CD4-positive, alpha-beta T cell treated with Interleukin-4 for 1 hour (primary cell): Measurements from ENCODE around the gene LEFTY2.
"Not testable (repeated sequence)": the region's sequence is repeated elsewhere in the genome, so short reads cannot be mapped to it uniquely, and the experiment has no call there.

ENCODE experiments used
- DNase-seq, 2 donors: peaks; one replicate each; pipeline ENCODE4 v3.0.0-alpha.2; 2020 to 2022

LEFTY2 gene

DNA sequence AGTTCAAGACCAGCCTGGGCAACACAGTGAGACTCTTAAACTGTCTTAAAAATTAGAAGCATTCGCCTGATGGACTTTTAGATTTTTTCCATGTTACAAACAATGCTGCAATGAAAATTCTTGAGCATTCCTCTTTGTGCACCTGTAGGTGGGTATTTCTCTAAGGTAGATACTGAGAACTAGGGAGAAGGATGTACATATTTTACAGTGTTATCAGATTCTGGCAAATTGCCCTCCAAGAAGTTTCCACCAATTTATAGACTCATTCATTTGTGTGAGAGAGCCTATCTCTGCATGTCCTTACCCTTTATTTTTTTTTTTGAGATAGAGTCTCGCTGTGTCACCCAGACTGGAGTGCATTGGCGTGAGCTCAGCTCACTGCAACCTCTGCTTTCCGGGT lies 12.3 kb upstream of the LEFTY2 start:
- DNase-seq, result no peak

DNA sequence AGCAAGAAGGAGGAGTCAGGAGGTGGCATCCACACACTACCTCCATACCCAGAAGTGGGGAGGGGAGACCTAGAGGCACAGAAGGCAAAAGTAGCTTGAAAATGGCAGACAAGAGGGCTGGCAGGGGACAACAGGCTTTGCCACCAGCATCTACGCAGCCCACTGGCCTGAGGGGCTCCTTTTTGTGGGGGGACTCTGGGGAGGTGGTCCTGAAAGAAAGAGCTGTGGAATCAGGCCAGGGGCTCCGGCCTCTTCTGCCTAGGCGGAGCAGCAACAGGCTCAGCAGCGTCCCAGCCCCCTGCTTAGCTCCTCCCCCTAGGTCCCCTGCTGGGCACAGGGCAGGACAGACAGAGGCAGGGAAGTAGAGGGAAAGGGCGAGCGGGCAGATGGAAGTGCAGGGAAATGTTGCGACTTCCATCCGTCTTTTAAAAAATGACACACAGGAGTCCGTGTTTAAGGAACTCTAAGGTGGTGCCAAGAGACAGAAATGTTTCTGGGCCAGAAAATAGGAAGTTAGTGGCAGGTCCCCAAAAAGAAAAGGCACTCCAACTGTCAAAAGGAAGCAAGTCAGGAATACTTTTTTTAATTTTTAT lies 10.0 kb upstream of the LEFTY2 start:
- DNase-seq, result no peak

GRCh38 chr1:225949041-225949440 lies 8.0 kb upstream of the LEFTY2 start:
- DNase-seq, result no peak

DNA sequence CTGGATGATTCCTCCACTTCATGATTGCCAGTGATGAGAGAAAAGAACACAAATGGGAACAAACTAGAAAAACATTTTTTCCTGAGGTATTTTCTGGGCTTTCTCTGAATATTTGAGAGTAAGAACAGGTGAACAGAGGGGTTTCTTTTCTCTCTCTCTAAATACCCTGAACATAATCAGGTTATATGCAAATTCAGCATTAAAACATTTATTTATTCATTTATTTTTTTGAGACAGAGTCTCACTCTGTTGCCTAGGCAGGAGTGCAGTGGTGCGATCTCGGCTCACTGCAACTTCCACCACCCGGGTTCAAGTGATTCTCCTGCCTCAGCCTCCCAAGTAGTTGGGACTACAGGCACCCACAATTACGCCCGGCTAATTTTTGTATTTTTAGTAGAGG lies 5.8 kb upstream of the LEFTY2 start:
- DNase-seq, result no peak

- no peak for DNase-seq
These were observed 5.1 kb upstream of the LEFTY2 start for GRCh38 chr1:225946082-225946620.

DNA sequence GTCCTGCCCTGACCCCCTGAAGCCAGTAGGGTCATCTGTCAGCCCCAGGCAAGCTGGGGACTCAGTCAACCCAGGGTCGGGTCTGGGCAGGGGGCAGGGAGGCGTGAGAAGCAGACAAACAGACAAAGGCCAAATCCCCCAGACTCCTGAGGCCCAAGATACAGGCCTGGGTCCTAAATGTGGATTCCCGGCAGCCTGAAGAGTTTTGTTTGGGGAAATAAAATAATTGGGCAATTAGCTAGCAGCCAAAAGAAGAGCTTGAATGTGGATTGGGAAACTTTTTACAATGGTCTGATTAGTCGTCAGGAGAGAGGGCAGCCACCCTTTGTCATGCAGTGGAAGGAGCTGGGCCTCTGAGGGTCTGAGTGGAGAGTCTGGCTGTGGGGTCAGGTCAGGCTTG lies 4.5 kb upstream of the LEFTY2 start:
- DNase-seq, result no peak

DNA sequence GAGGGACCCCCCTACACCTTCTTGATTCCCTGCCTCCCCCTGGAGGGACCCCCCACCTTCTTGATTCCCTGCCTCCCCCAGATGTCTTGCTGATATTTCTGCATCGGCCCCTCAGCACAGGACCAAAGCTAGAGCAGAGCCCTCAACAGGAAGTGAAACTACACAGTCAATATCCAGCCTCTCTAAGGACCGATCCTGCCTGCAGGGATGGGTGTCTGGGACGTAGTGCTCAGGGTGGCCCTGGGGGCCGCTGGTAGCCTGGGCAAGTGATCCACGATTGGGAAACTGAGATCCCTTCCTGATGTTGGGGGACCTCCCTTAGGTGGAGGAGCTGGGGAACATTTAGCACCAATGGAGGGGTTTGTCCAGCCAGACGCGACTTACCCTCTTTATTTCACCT lies 3.9 kb upstream of the LEFTY2 start:
- DNase-seq, result peak; percentile 7 to 31

DNA sequence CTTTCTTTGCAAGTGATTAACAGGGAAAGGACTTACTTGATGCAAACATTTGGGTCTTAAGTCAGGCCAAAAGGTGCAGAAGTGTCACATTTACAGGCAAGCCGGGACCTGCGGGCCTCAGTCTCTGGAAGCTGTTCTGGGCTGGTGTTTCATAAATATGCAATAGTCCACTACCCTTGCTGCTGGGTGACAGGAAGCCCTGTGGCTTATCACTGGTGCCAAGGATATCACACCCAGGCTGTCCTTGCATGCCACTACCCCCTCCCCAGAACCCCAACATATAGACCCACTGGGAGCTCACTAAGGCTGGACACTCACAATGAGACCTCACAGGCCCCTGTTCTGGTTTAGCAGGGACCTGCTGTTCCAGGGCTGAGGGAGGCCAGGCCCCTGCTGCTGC lies 3.4 kb upstream of the LEFTY2 start:
- DNase-seq, result no peak

- no peak for DNase-seq
These were observed 2.6 kb upstream of the LEFTY2 start for GRCh38 chr1:225943582-225943981.

DNA sequence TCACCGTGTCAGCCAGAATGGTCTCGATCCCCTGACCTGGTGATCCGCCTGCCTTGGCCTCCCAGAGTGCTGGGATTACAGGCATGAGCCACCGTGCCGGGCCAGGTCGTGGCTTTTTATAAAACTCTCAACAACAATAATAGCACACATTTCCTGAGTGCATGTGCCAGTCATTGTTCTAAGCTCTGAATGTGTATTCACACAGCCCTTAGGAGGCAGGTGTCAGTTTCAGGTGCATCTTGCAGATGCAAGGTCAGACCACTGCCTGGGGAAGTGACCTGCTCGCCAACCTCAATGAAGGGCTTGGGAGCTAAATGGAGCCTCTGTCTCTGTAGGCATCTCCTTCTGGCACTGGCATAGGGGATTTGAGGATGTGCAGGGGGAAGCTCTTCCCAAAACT lies 1.6 kb upstream of the LEFTY2 start:
- DNase-seq, result no peak

- DNase-seq, result no peak
These were observed 862 bp upstream of the LEFTY2 start for GRCh38 chr1:225941942-225942222.

DNA sequence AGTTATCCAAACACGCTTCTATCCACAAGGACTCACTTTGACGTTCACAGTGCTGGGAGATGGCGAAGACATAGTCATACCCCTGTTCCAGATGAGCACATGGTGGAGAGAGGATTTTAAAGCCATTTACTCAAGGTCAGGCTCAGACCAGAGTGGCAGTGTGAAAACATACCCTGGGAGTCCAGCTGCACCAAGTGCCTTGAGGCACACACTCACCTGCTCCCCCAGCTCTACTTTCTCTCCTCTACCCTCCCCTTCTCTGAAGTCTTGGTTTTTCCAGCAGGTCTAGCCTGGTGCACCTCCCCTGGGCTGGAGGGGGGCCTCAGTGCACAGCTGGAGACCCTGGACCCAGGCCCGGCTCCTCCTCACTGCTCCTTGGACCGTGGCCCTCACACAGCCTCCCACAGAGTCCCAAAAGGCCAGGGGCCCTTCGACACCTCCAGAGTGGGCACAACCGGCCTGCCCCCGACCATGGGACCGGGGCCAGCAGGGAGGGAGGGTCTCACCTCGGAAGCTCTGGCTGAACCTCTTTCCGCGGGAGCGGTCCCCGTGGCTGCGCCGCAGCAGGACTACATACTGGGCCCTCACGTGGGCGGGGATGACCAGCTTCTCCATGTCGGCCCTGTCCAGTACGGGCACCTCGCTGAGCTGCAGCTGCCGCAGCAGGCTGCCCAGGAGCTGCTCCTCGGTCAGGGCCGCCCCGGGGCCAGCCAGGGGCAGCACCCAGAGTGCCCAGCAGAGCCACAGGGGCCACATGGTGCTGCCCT lies 452 bp downstream of the LEFTY2 start:
- DNase-seq, result no peak

GRCh38 chr1:225939939-225940310 lies 1.1 kb downstream of the LEFTY2 start:
- DNase-seq, result not testable (repeated sequence)

DNA sequence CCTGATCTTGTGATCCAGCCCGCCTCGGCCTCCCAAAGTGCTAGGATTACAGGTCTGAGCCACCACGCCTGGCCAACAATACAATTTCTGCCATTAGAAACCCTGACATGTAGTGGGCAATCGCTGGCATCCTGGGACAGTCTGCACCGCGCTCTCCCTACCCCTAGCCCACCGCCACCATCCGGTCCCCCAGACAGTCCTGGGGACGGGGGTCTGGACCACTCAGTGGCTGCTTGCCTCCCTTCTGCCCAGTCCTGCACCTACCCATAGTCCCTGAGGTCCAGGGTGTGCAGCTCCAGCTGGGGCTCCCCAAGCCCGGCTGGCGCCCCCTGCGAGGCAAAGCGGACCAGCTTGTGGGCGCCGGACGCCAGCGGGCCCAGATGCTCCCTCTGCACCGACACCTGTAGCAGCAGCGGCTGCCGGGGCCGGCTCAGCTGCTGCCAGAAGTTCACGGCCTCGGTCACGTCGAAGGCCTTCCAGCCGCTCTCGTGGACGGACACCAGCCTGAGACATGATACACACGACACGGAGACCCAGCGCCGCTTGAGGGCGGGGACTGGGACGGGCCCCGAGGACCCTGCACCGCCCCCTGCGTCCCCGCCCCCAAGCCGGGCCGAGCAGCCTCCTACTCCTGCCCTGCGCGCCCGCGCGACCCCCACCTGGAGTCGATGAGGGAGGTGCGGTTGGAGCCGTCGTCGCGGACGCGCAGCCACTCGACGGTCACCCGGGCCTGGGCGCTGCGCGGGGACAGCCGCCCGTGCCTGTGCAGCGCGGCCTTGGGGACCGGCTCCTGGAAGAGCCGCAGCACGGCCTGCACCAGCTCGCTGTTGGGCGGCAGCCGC lies 1.7 kb downstream of the LEFTY2 start:
- DNase-seq, result not testable (repeated sequence)

DNA sequence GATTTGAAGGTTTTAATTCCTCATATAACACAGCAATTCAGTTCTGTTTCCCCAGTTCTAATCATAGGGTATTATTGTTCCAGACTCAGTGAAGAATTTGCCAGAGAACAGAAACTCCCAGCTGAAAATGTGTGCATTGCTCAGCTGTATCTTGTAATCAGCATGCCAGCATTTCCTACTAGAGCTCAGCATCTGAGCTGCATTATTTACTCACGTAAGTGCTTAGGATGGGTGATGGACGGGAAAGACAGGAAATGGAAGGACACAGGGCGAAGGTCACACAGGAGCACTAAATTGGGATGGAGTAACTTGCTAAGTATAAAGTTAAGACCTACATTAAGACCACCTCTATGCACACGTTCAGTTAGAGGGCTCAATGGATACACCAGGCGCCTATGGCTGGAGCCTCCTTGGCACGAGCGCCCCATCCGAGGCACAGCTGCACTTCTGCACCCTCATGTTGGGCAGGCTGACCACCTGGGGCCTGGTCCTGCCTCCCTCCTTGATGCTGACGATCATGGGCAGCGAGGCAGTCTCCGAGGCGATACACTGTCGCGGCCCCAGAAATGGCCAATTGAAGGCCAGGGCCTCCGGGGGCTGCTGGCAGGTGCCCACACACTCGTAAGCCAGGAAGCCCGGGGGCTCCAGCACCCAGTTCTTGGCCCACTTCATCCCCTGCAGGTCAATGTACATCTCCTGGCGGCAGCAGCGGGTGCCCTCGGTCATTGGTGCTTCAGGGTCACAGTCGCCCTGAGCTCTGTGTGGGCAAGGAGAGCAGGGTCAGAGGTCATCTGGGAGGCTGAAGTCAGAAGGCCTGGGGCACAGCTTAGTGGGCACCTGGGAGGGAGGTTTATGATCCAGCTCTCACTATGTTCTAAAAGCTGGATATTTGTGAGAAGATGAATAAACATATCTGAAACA lies 3.7 kb downstream of the LEFTY2 start:
- no peak for DNase-seq

GRCh38 chr1:225936523-225936922 lies 4.5 kb downstream of the LEFTY2 start:
- no peak for DNase-seq

DNA sequence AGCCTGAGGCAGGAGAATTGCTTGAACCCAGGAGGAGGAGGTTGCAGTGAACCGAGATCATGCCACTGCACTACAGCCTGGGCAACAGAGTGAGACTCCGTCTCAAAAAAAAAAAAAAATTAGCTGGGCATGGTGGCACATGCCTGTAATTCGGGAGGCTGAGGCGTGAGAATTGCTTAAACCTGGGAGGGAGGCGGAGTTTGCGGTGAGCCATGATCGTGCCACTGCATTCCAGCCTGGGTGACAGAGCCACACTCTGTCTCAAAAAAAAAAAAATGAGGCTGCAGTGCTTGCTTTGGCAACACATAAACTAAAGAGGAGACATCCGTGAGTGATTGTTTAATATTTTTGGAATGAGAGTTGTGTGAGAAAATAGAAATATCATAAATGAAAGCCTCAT lies 4.9 kb downstream of the LEFTY2 start:
- not testable (repeated sequence) for DNase-seq

DNA sequence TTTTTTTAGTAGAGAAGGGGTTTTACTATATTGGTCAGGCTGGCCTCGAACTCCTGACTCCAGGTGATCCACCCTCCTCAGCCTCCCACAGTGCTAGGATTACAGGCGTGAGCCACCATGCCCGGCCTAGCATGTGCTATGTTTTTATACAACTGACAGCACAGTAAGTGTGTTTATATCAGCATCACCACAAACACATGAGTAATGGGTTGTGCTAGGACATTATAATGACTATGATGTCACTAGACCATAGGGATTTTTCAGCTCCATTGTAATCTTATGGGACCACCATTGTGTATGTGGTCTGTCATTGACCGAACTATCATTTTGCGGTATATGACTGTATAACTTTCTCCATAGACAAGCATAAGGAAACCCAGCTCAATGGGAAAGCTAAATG lies 6.3 kb downstream of the LEFTY2 start:
- no peak for DNase-seq

- no peak for DNase-seq
These were observed 7.9 kb downstream of the LEFTY2 start for GRCh38 chr1:225933072-225933471.

- DNase-seq, result no peak
These were observed 9.5 kb downstream of the LEFTY2 start for GRCh38 chr1:225931270-225932136.

DNA sequence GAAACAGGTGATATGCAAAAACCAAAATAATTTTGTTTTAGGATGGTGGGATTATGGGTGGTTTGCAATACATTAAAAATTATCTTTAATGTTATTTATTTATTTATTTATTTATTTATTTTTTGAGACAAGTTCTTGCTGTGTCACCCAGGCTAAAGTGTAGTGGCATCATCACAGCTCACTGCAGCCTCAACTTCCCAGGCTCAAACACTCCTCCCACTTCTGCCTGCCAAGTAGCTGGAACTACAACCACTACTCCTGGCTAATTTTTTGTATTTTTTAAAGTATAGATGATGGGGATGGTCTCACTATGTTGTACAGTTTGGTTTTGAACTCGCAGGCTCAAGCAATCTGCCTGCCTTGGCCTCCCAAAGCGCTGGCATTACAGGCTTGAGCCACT lies 10.5 kb downstream of the LEFTY2 start:
- no peak for DNase-seq

GRCh38 chr1:225929462-225929861 lies 11.6 kb downstream of the LEFTY2 start:
- not testable (repeated sequence) for DNase-seq
